ENCODE results near the gene MPDU1. TPM values are rescaled to one million over a fixed set of nuclear protein-coding genes. Genes with fewer than 3 reads are reported as not detected.
A peak's percentile ranks its signal among the peaks of the same experiment; 100 is the strongest.

Gene MPDU1
- 10 to 100 TPM; 26.0 to 50.4 (median 31.5) TPM for total RNA-seq

GRCh38 chr17:7583253-7584109 is at the start of gene MPDU1:
Gene MPDU1, plus strand, starts transcription at chr17:7583852. Its CDS starts 11 bp downstream, at chr17:7583863.
- 6% methylated on average over 58 of the region's 69 CpGs for WGBS

GRCh38 chr17:7538050-7538449 is 45.6 kb upstream of the MPDU1 start:
- H3K27ac ChIP-seq (replicated peaks in 1 of 4) = no peak overlapping the region
- H3K36me3 ChIP-seq = no peaks in the 10 kb centered on the region
- TF ChIP-seq POLR2A (IDR thresholded peaks at IDR 0.05; ENCODE audit: low read depth) = no peak
- no peak for TF ChIP-seq EP300 (IDR thresholded peaks at IDR 0.05)
- no peak overlapping the region for H3K4me3 ChIP-seq
- peaks cover 0 to 10% (median 4%) of the 10 kb centered on the region in 4 donors for H3K9me3 ChIP-seq
- intact Hi-C loops (cut with DNase I) = no loop called here
- DNase-seq (ENCODE audit: extremely low spot score) = no peak
- 63% methylated on average over 3 of the region's 3 CpGs for WGBS
- H3K4me1 ChIP-seq = no peaks in the 10 kb centered on the region
- H3K27me3 ChIP-seq = no peaks in the 10 kb centered on the region

More at GRCh38 chr17:7583253-7584109, at the start of gene MPDU1:
- H3K4me3 ChIP-seq = peak within 1 kb of the TSS; percentile 55 to 72 (median 66)
- peaks cover 2 to 29% (median 24%) of the 10 kb centered on the region in 4 donors for H3K36me3 ChIP-seq
- H3K9me3 ChIP-seq = no peaks in the 10 kb centered on the region
- peak within 1 kb of the TSS; percentile 88 to 94 (median 90) for H3K27ac ChIP-seq (replicated peaks in 1 of 4)
- intact Hi-C loops (cut with DNase I) = no loop called here
- DNase-seq (ENCODE audit: extremely low spot score) = peak; percentile 99
- H3K4me1 ChIP-seq = peaks cover 54 to 94% (median 90%) of the 10 kb centered on the region in 4 donors
- H3K27me3 ChIP-seq = no peaks in the 10 kb centered on the region
- peak; percentile 40 for TF ChIP-seq POLR2A (IDR thresholded peaks at IDR 0.05; ENCODE audit: low read depth)
- TF ChIP-seq CTCF (IDR thresholded peaks at IDR 0.05) = peak in 1 of 3 experiments; percentile 32
- TF ChIP-seq EP300 (IDR thresholded peaks at IDR 0.05) = no peak
- peak; percentile 76 to 94 for TF ChIP-seq POLR2AphosphoS5 (IDR thresholded peaks at IDR 0.05)

- H3K9me3 ChIP-seq = peaks cover 0 to 10% (median 4%) of the 10 kb centered on the region in 4 donors
- DNase-seq (ENCODE audit: extremely low spot score) = no peak
- 69% methylated on average over 9 of the region's 11 CpGs for WGBS
- intact Hi-C loops (cut with DNase I) = no loop called here
- H3K36me3 ChIP-seq = no peaks in the 10 kb centered on the region
- no peaks in the 10 kb centered on the region for H3K4me1 ChIP-seq
- H3K27ac ChIP-seq (replicated peaks in 1 of 4) = no peak overlapping the region
- no peak for TF ChIP-seq EP300 (IDR thresholded peaks at IDR 0.05)
- no peak for TF ChIP-seq CTCF (IDR thresholded peaks at IDR 0.05)
- TF ChIP-seq POLR2A (IDR thresholded peaks at IDR 0.05; ENCODE audit: low read depth) = no peak
- TF ChIP-seq POLR2AphosphoS5 (IDR thresholded peaks at IDR 0.05) = no peak
- H3K4me3 ChIP-seq = no peak overlapping the region
- H3K27me3 ChIP-seq = no peaks in the 10 kb centered on the region
Observed at GRCh38 chr17:7538891-7539545, 44.6 kb upstream of the MPDU1 start.

GRCh38 chr17:7541074-7541621 is 42.5 kb upstream of the MPDU1 start:
- intact Hi-C loops (cut with DNase I) = no loop called here
- H3K27me3 ChIP-seq = no peaks in the 10 kb centered on the region

More at GRCh38 chr17:7541074-7541621, 42.5 kb upstream of the MPDU1 start:
- H3K4me3 ChIP-seq = no peak overlapping the region
- H3K4me1 ChIP-seq = peaks cover 0 to 8% (median 5%) of the 10 kb centered on the region in 4 donors
- whole genome bisulfite sequencing = 92% methylated on average over 7 of the region's 9 CpGs
- H3K27ac ChIP-seq (replicated peaks in 1 of 4) = no peak overlapping the region
- no peak for DNase-seq (ENCODE audit: extremely low spot score)
- TF ChIP-seq POLR2A (IDR thresholded peaks at IDR 0.05; ENCODE audit: low read depth) (no peak), CTCF (IDR thresholded peaks at IDR 0.05) (no peak), EP300 (IDR thresholded peaks at IDR 0.05) (no peak), POLR2AphosphoS5 (IDR thresholded peaks at IDR 0.05) (no peak)
- peaks cover 0 to 10% (median 4%) of the 10 kb centered on the region in 4 donors for H3K9me3 ChIP-seq
- H3K36me3 ChIP-seq = no peaks in the 10 kb centered on the region

All from esophagus muscularis mucosa (tissue), 4 donors.